SH-SY5Y (cell line): Measurements from ENCODE around the gene PSPC1.

ENCODE experiments used
- GATA2 ChIP-seq: IDR thresholded peaks from 2 replicates; pipeline ENCODE4 v1.6.1; 2011; ENCODE audit warnings: mild to moderate bottlenecking, low read depth, low read length
- GATA3 ChIP-seq: IDR thresholded peaks from 2 replicates; pipeline ENCODE4 v1.6.1; 2011; ENCODE audit warnings: low read depth, mild to moderate bottlenecking, low read length, moderate library complexity

DNA sequence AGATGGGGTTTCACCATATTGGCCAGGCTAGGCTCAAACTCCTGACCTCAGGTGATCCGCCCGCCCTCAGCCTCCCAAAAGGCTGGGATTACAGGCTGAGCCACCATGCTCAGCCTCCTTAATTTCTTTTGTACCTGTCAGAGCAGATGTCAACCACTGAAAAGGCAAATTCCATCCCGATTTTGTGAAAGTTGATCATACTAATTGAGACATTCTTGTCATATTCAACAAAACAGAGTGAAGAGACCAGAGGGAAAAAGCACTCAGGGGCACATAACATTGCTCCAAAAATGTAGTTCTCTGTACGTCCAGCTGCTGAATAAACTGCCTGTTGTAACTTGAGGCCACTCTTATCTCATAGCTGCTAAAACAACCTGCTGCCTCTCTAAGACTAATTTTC, 27.4 kb upstream of the PSPC1 start:
- TF ChIP-seq GATA2 (no peak), GATA3 (no peak)
